H1 (cell line): ENCODE measurements around the gene LNX2.

Experiments
- NRF1 ChIP-seq: IDR thresholded peaks from 2 replicates; pipeline ENCODE4 v1.6.1; 2011; ENCODE audit warnings: mild to moderate bottlenecking, low read depth, low read length, improper control_type of control experiment
- POLR2A ChIP-seq, 2 experiments: IDR thresholded peaks; 1 replicate in 1 of 2; 2 replicates in 1 of 2; pipeline ENCODE4 v1.6.1; 2011; ENCODE audit warnings: low read depth in 2 of 2, low read length in 2 of 2, mild to moderate bottlenecking in 2 of 2; ENCODE audit errors: control extremely low read depth in 1 of 2
- RNF2 ChIP-seq: fragments of 200-900, 300-1000 bp; sonication (generic); IDR thresholded peaks from 2 replicates; pipeline ENCODE4 v1.7.1; 2016; ENCODE audit warnings: borderline replicate concordance, low read depth, mild to moderate bottlenecking, antibody characterized with exemption, low read length; ENCODE audit not compliant: poor library complexity, severe bottlenecking; ENCODE audit errors: missing control alignments
- RXRA ChIP-seq: IDR thresholded peaks from 2 replicates; pipeline ENCODE4 v1.6.1; 2011; ENCODE audit warnings: low read depth, mild to moderate bottlenecking, low read length, moderate library complexity; ENCODE audit not compliant: insufficient read depth
- TAF7 ChIP-seq: optimal IDR thresholded peaks from 2 replicates; pipeline ENCODE3; 2011; ENCODE audit warnings: low read depth, mild to moderate bottlenecking, inconsistent platforms, low read length, moderate library complexity, borderline replicate concordance
- TF ChIP-seq, protein P1 (sequence below): IDR thresholded peaks from 2 replicates; pipeline ENCODE4 v1.6.1; 2012; ENCODE audit warnings: inconsistent platforms

DNA sequence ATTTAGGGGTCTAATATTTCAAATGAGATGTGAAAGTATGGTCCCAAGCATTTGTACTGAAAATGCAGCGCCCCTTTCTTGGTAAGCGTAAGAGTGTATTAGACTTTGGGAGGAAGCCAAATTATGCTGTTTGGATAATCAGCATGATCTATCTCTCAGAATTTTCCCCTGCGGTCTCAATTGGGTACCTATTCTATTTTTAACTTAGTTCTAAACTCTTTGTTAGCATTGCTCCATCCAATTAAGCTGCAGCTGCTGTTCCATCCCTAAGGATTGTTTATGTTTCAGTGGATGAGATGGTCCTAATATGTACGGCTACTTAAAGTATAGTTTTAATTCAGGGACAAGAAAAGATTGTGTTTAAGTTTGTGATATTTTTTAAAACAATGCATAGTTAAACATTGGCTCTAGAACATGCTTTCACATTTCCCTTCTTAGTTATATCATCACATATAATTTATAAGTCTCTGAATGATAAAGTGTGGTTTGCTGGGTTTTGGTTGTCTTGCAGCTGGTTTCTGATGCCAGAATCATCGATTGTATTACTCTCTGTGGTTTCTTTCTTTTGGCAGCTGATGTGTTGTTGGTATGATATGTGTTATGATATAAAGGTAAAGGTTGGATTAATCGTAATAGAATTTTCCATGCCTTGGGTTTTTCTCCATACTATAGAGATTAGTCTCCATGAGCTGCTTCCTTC lies 16.4 kb upstream of the LNX2 start:
- TF ChIP-seq POLR2A (IDR thresholded peaks at IDR 0.05; ENCODE audit: control extremely low read depth in 1 of 2, low read depth in 2 of 2, low read length in 2 of 2) (no peak), NRF1 (no peak), RNF2 (no peak), RXRA (no peak), TAF7 (no peak)
- TF ChIP-seq, protein P1, sequence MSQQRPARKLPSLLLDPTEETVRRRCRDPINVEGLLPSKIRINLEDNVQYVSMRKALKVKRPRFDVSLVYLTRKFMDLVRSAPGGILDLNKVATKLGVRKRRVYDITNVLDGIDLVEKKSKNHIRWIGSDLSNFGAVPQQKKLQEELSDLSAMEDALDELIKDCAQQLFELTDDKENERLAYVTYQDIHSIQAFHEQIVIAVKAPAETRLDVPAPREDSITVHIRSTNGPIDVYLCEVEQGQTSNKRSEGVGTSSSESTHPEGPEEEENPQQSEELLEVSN = no peak
